ENCODE measurements around the gene TLR9. TPM values are rescaled to one million over a fixed set of nuclear protein-coding genes. Genes with fewer than 3 reads are reported as not detected.

The TLR9 gene
- total and polyA plus RNA-seq, 2 donors (not counting 1 experiment from before 2014, with no cell fraction given), result under 0.01 TPM; not detected in 1

DNA sequence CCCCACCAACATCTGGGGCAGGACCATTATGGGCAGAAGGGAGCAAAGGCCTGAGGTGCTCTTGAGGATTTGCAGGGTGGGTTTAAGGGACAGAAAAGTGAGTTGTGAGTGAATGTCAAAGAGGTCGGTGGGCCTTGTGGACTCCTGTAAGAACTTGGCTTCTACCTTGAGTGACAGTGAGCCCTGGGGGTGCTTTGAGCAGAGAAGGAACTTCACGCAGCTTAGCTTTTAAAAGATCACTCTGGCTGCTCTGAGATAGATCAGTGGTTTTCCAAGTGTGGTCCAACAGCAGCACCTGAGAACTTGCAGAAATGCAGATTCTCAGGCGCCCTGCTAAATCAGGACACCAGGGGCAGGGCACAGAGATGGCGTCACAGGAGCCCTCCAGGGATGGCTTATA, 42.8 kb downstream of the TLR9 start:
- H2AFZ ChIP-seq (ENCODE audit: low read length), result no peak overlapping the region
- H3K36me3 ChIP-seq (ENCODE audit: control insufficient read depth, insufficient read depth, low read length), result no peaks in the 10 kb centered on the region
- no peaks in the 10 kb centered on the region for H3K4me1 ChIP-seq (ENCODE audit: control insufficient read depth, extremely low read depth, insufficient read depth, low read length)
- H3K27me3 ChIP-seq (ENCODE audit: control insufficient read depth, insufficient read depth, low read length), result no peaks in the 10 kb centered on the region
- no peak overlapping the region for H3K4me3 ChIP-seq (replicated peaks in 1 of 4; ENCODE audit: control extremely low read depth in 1 of 4, insufficient read depth in 1 of 4, low read depth in 3 of 4, low read length in 4 of 4)
- H3K9me3 ChIP-seq (ENCODE audit: control insufficient read depth, insufficient read depth, low read depth, low read length), result no peaks in the 10 kb centered on the region
- H3K4me2 ChIP-seq (ENCODE audit: extremely low read depth, insufficient read depth, low read length), result no peak overlapping the region
- no peaks in the 10 kb centered on the region for H4K20me1 ChIP-seq (ENCODE audit: control insufficient read depth, extremely low read depth, insufficient read depth, low read length)
- TF ChIP-seq EZH2 (IDR thresholded peaks at IDR 0.05; ENCODE audit: low read length, missing control alignments), result no peak
- TF ChIP-seq, protein P1, sequence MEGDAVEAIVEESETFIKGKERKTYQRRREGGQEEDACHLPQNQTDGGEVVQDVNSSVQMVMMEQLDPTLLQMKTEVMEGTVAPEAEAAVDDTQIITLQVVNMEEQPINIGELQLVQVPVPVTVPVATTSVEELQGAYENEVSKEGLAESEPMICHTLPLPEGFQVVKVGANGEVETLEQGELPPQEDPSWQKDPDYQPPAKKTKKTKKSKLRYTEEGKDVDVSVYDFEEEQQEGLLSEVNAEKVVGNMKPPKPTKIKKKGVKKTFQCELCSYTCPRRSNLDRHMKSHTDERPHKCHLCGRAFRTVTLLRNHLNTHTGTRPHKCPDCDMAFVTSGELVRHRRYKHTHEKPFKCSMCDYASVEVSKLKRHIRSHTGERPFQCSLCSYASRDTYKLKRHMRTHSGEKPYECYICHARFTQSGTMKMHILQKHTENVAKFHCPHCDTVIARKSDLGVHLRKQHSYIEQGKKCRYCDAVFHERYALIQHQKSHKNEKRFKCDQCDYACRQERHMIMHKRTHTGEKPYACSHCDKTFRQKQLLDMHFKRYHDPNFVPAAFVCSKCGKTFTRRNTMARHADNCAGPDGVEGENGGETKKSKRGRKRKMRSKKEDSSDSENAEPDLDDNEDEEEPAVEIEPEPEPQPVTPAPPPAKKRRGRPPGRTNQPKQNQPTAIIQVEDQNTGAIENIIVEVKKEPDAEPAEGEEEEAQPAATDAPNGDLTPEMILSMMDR (conservative IDR thresholded peaks at IDR 0.05 in 1 of 2, IDR thresholded peaks at IDR 0.05 in 1 of 2; ENCODE audit: low read depth in 1 of 2, low read length in 2 of 2), result no peak
- no peaks in the 10 kb centered on the region for H3K79me2 ChIP-seq (ENCODE audit: control insufficient read depth, insufficient read depth, low read length)
- no peak overlapping the region for H3K9ac ChIP-seq (ENCODE audit: insufficient read depth, low read length)
- H3K27ac ChIP-seq (ENCODE audit: insufficient read depth, low read length), result no peak overlapping the region
- DNase-seq (ENCODE audit: low read depth in 2 of 2), result no peak

DNA sequence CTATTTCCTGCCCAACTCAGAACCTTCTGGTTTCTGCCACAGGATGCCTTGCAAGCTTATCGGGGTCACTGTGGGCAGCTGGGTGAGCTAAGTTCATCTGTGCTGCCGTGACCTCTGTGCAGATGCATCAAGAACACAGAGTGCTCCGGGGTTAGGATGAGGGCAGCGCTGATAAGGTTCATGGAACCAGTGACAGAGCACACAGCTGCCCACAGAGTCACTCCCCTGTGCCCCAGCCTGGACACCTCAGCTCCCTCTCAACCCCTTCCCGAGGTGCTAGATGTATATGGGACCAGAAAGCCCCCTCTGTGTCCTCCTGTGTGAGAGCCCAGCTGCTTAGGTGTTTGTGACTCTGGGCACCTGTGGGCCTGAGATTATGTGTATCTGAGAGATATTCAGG, 43.2 kb downstream of the TLR9 start:
- Histone ChIP-seq H3K27ac (ENCODE audit: insufficient read depth, low read length) (no peak overlapping the region), H3K27me3 (ENCODE audit: control insufficient read depth, insufficient read depth, low read length) (no peaks in the 10 kb centered on the region), H3K4me2 (ENCODE audit: extremely low read depth, insufficient read depth, low read length) (no peak overlapping the region), H3K9ac (ENCODE audit: insufficient read depth, low read length) (no peak overlapping the region), H3K4me1 (ENCODE audit: control insufficient read depth, extremely low read depth, insufficient read depth, low read length) (no peaks in the 10 kb centered on the region), H2AFZ (ENCODE audit: low read length) (no peak overlapping the region), H4K20me1 (ENCODE audit: control insufficient read depth, extremely low read depth, insufficient read depth, low read length) (no peaks in the 10 kb centered on the region), H3K4me3 (replicated peaks in 1 of 4; ENCODE audit: control extremely low read depth in 1 of 4, insufficient read depth in 1 of 4, low read depth in 3 of 4, low read length in 4 of 4) (no peak overlapping the region), H3K36me3 (ENCODE audit: control insufficient read depth, insufficient read depth, low read length) (no peaks in the 10 kb centered on the region), H3K9me3 (ENCODE audit: control insufficient read depth, insufficient read depth, low read depth, low read length) (no peaks in the 10 kb centered on the region), H3K79me2 (ENCODE audit: control insufficient read depth, insufficient read depth, low read length) (no peaks in the 10 kb centered on the region)
- TF ChIP-seq EZH2 (IDR thresholded peaks at IDR 0.05; ENCODE audit: low read length, missing control alignments), result no peak
- TF ChIP-seq, protein P1 (conservative IDR thresholded peaks at IDR 0.05 in 1 of 2, IDR thresholded peaks at IDR 0.05 in 1 of 2; ENCODE audit: low read depth in 1 of 2, low read length in 2 of 2), result no peak
- DNase-seq (ENCODE audit: low read depth in 2 of 2), result no peak

DNA sequence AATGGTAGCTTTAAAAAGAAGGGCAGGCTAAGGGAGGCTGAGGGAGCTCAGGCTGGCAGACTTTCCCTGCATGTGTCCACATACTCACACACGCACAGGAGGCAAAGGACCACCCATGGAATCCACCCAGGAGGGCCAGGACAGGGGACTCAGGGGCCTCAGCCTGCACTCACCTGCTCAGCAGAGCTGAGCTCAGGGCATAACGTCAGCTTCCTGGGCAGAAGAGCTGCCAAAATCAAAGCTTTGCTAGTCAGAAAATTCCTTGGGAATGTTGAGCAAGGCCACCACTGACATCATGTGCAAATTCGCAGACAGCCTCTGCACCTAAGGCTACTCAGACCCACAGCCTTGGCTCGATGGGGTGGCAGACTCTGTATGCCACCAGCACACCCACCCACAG, 43.9 kb downstream of the TLR9 start:
- DNase-seq (ENCODE audit: low read depth in 2 of 2), result peak; percentile 45 to 69
- no peaks in the 10 kb centered on the region for H3K79me2 ChIP-seq (ENCODE audit: control insufficient read depth, insufficient read depth, low read length)

More for the DNA sequence above, 43.9 kb downstream of the TLR9 start:
- Histone ChIP-seq H3K27ac (ENCODE audit: insufficient read depth, low read length) (no peak overlapping the region), H4K20me1 (ENCODE audit: control insufficient read depth, extremely low read depth, insufficient read depth, low read length) (no peaks in the 10 kb centered on the region), H3K4me1 (ENCODE audit: control insufficient read depth, extremely low read depth, insufficient read depth, low read length) (peaks cover 2% of the 10 kb centered on the region), H3K27me3 (ENCODE audit: control insufficient read depth, insufficient read depth, low read length) (no peaks in the 10 kb centered on the region), H2AFZ (ENCODE audit: low read length) (no peak overlapping the region), H3K4me3 (replicated peaks in 1 of 4; ENCODE audit: control extremely low read depth in 1 of 4, insufficient read depth in 1 of 4, low read depth in 3 of 4, low read length in 4 of 4) (no peak overlapping the region), H3K9me3 (ENCODE audit: control insufficient read depth, insufficient read depth, low read depth, low read length) (no peaks in the 10 kb centered on the region), H3K36me3 (ENCODE audit: control insufficient read depth, insufficient read depth, low read length) (no peaks in the 10 kb centered on the region), H3K4me2 (ENCODE audit: extremely low read depth, insufficient read depth, low read length) (no peak overlapping the region), H3K9ac (ENCODE audit: insufficient read depth, low read length) (no peak overlapping the region)
- TF ChIP-seq, protein P1 (conservative IDR thresholded peaks at IDR 0.05 in 1 of 2, IDR thresholded peaks at IDR 0.05 in 1 of 2; ENCODE audit: low read depth in 1 of 2, low read length in 2 of 2), result no peak

Measured in fibroblast of lung (primary cell).